Esophagus squamous epithelium (tissue), 4 donors: ENCODE data around the gene SNX10.

Experiments used
- CTCF ChIP-seq, 6 experiments: fragments of 450-650 bp in 4 of 6; fragments of 200-600 bp in 2 of 6; sonication (generic) in 2 of 6; IDR thresholded peaks; one replicate each; pipeline ENCODE4 v1.5.1; 2016 to 2019; ENCODE audit warnings: antibody characterized with exemption in 6 of 6, mild to moderate bottlenecking in 4 of 6, moderate library complexity in 4 of 6
- POLR2A ChIP-seq, 4 donors: fragments of 450-650 bp; IDR thresholded peaks; one replicate each; pipeline ENCODE4 v1.6.1; 2017; ENCODE audit warnings: antibody characterized with exemption in 4 of 4, mild to moderate bottlenecking in 4 of 4, moderate library complexity in 3 of 4

- TF ChIP-seq POLR2A (IDR thresholded peaks at IDR 0.05) (no peak), CTCF (IDR thresholded peaks at IDR 0.05) (no peak)
Measured at GRCh38 chr7:26348234-26348851, 56.7 kb downstream of the SNX10 start.
